GM10248 (cell line): ENCODE data around the gene RAB39A.

ENCODE experiments used
- CTCF ChIA-PET: fragments of 300-600 bp; sonication (Branson Sonifier 250); formaldehyde crosslinking; extraction: SDS; loops from one replicate; lab custom pipeline; 2021; ENCODE audit warnings: antibody characterized with exemption; lab: Yijun Ruan, JAX
- POLR2A ChIA-PET: fragments of 350-650 bp; sonication (Branson Sonifier 250); formaldehyde crosslinking; extraction: SDS; loops from one replicate; lab custom pipeline; 2020; ENCODE audit warnings: antibody characterized with exemption; lab: Yijun Ruan, JAX
- DNase-seq: peaks from one replicate; pipeline ENCODE4 v3.0.0; 2012; ENCODE audit errors: extremely low spot score
- TF ChIP-seq, protein P1 (sequence below): IDR thresholded peaks from 2 replicates; pipeline ENCODE4 v1.5.1; 2012; ENCODE audit warnings: mild to moderate bottlenecking, low read depth; ENCODE audit errors: extremely low read depth, missing control alignments, control extremely low read depth

The RAB39A gene

DNA sequence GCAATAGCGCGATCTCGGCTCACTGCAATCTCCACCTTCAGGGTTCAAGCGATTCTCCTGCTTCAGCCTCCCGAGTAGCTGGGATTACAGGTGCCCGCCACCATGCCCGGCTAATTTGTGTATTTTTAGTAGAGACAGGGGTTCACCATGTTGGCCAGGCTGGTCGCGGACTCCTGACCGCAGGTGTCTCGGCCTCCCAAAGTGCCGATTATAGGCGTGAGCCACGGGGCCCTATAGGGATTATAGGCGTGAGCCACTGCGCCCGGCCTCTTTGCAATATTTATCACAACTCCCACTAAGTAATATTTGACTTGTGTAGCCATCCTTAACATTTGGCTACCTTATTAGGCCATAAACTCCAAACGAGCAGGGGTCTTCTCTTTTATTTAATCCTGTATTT, 79.6 kb downstream of the RAB39A start:
- TF ChIP-seq, protein P1, sequence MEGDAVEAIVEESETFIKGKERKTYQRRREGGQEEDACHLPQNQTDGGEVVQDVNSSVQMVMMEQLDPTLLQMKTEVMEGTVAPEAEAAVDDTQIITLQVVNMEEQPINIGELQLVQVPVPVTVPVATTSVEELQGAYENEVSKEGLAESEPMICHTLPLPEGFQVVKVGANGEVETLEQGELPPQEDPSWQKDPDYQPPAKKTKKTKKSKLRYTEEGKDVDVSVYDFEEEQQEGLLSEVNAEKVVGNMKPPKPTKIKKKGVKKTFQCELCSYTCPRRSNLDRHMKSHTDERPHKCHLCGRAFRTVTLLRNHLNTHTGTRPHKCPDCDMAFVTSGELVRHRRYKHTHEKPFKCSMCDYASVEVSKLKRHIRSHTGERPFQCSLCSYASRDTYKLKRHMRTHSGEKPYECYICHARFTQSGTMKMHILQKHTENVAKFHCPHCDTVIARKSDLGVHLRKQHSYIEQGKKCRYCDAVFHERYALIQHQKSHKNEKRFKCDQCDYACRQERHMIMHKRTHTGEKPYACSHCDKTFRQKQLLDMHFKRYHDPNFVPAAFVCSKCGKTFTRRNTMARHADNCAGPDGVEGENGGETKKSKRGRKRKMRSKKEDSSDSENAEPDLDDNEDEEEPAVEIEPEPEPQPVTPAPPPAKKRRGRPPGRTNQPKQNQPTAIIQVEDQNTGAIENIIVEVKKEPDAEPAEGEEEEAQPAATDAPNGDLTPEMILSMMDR: no peak
- ChIA-PET CTCF (interaction anchor here (1.3 to 3.2 kb wide), 8 partner anchors 8 to 648 kb away, joined by 3 to 55 read pairs (median 8); no protein-coding TSS in a partner anchor), POLR2A (no interaction called here)
- DNase-seq: no peak

DNA sequence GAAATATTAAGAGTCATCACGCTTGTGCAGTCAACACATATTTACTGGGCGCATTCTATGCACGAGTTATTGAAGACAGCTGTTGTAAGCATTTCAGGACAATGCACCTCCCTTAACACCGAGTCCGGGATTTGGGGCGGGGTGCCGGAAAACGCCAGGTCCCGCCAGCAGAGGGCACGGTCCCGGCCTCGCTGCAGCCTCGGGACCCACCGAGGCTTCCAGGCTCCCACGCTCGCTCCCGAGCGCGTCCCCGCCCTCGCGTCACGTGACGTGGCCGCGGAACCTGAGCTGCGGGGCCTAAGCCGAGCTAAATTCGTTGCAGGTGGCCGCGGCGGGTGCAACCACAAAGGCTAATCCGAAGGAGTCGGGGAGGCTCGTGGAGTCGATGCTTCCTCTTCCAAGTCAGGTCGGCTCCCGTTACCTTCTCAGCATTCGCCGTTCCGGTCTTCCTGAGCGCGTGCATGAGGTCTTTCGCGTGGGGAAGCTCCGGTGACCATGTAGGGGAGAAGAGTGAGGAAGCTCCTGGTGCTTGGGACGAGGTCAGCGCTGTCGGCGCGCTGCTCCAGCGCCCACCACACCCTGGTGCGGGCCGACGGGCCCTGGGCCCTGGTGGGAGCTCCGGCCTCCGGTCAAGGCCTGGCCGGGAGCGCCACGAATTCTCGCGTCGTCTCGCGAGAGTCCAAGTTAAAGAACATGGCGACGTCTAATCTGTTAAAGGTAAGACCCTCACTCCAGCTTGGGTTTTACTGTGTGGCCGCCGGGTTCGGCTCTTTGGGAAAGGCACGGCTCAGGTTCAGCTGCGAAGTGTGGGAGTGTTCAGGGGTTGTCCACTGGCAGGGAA, 80.6 kb downstream of the RAB39A start, which contains the start of gene CUL5:
TSS of gene CUL5 (plus strand) at position 243 of the 841 bp plus-strand sequence. CDS start at position 694, 451 bp downstream.
- TF ChIP-seq, protein P1: peak; percentile 83
- POLR2A ChIA-PET: interaction anchor here (0.5 to 1.0 kb wide), 3 partner anchors 9 to 942 kb away, joined by 3 read pairs; no protein-coding TSS in a partner anchor
- CTCF ChIA-PET: interaction anchor here (0.6 to 3.2 kb wide), 38 partner anchors 10 to 657 kb away, joined by 3 to 55 read pairs (median 4); partner anchors contain the start of gene POGLUT3
- peak; percentile 92 for DNase-seq

DNA sequence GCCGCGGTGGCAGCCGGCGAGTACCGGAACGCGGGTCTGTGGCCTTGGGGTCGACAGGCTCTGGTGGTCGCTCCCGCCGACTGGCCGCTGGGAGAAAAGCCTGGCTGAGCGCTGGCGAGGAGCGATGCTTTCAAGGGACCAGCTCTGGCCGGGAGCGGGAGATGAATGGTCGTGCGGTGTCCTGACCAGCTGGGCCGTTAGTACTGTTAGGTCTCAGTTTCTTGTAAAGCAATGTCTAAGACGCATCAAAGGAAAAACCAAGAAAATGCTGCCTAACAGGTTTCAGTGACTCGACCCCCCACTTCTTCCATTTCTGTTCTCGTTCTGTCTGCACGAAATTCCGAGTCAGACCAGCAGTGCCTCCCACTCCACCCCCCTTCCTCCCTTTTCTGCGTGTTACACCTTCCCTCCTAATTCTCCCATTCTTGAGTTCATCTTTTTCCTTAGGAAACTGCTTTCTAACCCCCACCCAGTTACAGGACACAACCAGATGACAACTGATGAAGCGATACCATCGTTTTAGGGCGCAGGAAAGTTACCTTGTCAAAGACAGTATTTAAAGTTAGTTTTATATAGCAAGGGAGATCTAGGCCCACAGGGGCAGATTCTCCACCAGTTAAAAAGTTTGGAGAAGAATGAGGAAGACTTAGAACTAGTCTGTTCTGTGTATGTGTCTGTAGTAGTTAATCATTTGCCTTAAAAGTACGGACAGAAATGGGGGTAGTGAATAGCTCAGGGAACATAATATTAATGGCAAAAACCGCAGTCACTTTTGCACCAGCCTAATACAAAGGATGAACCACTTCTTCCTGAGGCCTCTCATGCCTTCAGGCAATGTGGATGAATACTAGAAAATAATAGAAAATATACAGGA, 81.5 kb downstream of the RAB39A start:
- TF ChIP-seq, protein P1: no peak
- ChIA-PET POLR2A (interaction anchor here (0.5 to 0.7 kb wide), 2 partner anchors 615 to 943 kb away, joined by 3 read pairs; no protein-coding TSS in a partner anchor), CTCF (interaction anchor here (0.8 to 3.2 kb wide), 27 partner anchors 9 to 656 kb away, joined by 3 to 55 read pairs (median 4); partner anchors contain the start of gene POGLUT3)
- DNase-seq: no peak

DNA sequence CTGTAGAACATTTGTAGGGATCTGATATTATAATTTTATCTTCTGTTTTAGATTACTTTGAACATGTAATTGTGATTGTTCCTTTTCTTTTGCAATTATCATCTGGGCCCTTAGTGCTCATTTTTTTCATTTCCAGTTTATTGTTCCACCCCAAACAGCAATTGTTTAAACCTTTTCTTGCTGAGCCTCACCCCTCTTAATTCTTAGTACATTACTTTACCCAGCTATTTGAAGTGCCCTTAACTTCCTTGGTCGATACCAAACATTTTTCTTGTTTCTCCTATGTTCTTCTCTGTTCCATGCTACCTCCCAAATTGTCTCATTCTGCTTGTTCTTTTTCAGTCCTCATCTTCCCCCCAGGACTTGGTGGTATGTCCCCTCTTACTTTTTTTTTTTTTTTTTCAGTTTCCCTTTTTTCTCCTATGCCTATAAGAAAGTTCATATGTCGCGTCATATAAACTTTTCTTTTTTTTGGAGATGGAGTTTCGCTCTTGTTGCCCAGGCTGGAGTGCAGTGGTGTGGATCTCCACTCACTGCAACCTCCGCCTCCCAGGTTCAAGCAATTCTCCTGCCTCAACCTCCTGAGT, 84.0 kb downstream of the RAB39A start:
- POLR2A ChIA-PET: no interaction called here
- CTCF ChIA-PET: interaction anchor here (1.6 kb wide), 1 partner anchor 9 kb away, joined by 6 read pairs; no protein-coding TSS in a partner anchor

More for the DNA sequence above, 84.0 kb downstream of the RAB39A start:
- TF ChIP-seq, protein P1: no peak
- no peak for DNase-seq
